C4-2B (cell line): Measurements from ENCODE around the gene PSAP.

Source experiments
- ZFX ChIP-seq: fragments of 450-650 bp; IDR thresholded peaks from 2 replicates; pipeline ENCODE4 v1.6.1; 2017
- TF ChIP-seq, protein P1 (sequence below): fragments of 450-650 bp; conservative IDR thresholded peaks from 2 replicates; pipeline ENCODE4 v1.5.1; 2017; ENCODE audit warnings: mild to moderate bottlenecking

DNA sequence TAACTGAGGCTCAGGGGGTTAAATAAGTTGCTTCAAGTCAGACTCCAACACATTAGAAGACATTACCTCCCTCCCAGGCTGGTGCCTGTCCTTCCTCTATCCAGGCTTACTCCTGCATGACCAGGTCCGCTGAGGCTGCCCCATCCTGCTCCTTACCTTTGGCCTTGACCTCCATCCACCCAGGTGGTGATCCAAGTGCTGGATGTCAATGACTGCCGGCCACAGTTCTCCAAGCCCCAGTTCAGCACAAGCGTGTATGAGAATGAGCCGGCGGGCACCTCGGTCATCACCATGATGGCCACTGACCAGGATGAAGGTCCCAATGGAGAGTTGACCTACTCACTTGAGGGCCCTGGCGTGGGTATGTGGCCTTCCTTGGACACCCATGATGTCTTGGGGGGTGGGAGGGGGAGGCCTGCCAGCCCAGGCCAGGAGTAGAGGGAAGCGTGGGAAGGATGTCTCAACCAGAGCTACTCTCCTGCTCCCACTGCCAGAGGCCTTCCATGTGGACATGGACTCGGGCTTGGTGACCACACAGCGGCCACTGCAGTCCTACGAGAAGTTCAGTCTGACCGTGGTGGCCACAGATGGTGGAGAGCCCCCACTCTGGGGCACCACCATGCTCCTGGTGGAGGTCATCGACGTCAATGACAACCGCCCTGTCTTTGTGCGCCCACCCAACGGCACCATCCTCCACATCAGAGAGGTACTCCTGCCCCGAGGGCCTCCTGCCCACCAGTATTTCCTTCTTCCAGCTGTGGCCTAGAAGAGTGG lies 48.1 kb downstream of the PSAP start:
- TF ChIP-seq, protein P1, sequence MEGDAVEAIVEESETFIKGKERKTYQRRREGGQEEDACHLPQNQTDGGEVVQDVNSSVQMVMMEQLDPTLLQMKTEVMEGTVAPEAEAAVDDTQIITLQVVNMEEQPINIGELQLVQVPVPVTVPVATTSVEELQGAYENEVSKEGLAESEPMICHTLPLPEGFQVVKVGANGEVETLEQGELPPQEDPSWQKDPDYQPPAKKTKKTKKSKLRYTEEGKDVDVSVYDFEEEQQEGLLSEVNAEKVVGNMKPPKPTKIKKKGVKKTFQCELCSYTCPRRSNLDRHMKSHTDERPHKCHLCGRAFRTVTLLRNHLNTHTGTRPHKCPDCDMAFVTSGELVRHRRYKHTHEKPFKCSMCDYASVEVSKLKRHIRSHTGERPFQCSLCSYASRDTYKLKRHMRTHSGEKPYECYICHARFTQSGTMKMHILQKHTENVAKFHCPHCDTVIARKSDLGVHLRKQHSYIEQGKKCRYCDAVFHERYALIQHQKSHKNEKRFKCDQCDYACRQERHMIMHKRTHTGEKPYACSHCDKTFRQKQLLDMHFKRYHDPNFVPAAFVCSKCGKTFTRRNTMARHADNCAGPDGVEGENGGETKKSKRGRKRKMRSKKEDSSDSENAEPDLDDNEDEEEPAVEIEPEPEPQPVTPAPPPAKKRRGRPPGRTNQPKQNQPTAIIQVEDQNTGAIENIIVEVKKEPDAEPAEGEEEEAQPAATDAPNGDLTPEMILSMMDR: no peak
- TF ChIP-seq ZFX: no peak
